GM19043 (cell line): ENCODE data around the gene ATXN2.

Experiments used
- ATAC-seq: cut with Tn5 transposase; IDR thresholded peaks from one replicate; pipeline ENCODE4 v1.9.1; 2021; ENCODE audit warnings: low read depth; ENCODE audit not compliant: unreplicated experiment

ATXN2 gene

DNA sequence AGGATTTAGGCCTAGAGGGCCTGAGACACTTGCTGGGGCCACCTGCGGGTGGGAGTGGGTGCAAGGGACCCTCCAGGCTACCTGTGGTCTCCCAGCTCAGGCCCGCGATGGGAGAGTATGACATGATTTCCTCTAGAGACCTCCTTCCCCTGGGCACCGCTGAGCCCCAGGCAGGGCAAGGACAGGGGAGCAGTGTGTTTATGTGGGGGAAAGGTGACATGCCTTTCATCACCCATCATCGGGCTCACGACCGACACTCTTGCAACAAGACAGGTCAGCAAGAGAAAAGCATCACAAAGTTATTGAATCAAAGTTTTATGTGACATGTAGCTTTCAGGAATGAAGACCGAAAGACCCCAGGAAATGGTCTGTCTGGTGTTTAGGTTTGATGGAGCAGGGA lies 173.5 kb downstream of the ATXN2 start:
- ATAC-seq, result no peak

DNA sequence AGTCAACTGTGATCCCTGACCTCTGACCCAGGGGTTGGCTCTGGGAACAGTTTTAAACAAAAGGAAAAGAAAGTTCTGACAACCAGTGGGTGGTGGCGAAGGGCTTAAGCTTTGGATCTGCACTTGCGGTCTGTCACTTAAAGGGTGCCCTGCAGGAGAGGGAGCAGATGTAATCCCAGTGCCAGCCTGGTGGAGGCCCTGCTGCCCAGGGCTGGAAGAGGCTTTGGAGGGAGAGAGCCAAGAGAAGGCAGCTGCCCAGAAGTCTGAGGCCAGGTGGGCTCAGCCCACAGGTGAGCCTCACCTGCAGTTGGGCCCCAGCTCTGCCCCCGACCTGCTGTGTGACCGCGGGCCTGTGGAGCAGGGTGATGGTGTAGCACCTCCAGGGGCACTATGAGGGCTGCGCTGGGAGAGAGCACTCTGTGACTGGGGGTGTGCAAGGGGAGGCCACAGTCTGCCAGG lies 174.3 kb downstream of the ATXN2 start:
- ATAC-seq, result no peak

DNA sequence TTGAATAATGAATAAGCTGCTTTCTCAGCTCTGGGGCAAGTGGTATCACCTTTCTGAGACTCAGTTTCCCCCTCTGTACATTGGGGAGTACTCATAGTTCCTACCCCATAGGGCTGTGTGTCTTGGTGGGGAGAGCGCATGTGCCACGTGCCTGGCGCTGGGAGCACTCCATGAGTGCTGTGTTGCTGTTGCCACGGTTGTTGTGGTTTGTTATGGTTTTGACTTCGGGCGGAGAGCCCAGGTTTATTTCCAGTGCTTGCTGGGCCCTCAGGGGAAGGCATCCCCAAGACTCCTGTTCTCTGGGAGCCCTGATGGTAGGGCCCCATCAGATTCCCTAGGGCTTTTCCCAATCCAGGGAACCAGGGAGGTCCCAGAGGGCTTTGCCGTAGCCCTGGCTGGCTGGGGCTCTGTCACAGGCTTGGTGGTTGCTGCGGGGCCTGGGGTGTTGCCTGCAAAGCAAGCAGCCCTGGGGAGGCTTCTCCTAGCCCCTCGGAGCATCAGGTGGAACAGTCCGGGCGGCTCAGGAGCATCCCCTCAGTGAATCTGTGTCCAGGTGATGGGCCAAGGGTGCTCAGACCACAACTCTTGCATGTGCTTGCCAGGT lies 174.8 kb downstream of the ATXN2 start:
- no peak for ATAC-seq

DNA sequence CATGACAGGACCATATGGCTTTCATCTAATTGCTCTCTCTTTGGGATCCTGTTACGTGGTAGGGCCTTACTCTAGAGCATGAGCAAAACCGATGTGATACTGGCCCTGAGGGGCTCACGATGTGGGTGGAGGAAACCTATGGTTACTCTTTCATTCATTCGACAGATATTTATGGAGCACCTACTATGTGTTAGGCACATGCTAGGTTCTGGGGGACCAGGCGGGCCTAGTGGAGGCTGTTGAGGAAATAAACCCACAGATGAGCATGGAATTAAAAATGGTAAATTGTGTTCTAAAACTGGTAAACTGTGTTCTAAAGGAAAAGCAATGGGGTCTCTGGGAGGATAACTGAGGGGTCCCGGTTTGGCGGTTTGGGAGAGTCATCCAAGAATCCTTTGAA lies 178.6 kb downstream of the ATXN2 start:
- ATAC-seq, result no peak

DNA sequence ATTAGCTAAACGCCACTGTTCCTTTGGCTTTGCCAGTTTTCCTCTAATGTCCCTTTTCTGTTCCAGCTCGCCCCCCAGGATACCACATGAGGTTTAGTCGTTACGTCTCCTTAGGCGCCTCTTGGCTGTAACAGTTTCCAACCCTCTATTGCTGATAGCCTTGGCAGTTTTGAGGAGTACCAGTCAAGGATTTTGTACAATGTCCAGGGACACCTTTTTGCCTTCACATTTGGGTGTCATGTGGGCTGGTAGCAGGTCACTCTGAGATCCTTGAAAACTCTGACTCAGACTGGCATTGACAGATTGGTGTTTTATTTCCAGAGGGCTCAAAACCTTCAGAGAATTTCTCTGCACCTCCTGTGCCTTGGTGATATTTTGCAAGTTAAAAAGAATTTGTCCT lies 179.3 kb downstream of the ATXN2 start:
- no peak for ATAC-seq

DNA sequence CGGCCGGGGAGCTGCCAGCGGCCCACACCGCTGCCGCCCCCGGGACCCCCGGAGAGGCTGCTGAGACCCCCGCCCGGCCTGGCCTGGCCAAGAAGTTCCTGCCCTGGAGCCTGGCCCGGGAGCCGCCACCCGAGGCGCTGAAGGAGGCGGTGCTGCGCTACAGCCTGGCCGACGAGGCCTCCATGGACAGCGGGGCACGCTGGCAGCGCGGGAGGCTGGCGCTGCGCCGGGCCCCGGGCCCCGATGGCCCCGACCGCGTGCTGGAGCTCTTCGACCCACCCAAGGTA lies 180.6 kb downstream of the ATXN2 start:
- no peak for ATAC-seq

DNA sequence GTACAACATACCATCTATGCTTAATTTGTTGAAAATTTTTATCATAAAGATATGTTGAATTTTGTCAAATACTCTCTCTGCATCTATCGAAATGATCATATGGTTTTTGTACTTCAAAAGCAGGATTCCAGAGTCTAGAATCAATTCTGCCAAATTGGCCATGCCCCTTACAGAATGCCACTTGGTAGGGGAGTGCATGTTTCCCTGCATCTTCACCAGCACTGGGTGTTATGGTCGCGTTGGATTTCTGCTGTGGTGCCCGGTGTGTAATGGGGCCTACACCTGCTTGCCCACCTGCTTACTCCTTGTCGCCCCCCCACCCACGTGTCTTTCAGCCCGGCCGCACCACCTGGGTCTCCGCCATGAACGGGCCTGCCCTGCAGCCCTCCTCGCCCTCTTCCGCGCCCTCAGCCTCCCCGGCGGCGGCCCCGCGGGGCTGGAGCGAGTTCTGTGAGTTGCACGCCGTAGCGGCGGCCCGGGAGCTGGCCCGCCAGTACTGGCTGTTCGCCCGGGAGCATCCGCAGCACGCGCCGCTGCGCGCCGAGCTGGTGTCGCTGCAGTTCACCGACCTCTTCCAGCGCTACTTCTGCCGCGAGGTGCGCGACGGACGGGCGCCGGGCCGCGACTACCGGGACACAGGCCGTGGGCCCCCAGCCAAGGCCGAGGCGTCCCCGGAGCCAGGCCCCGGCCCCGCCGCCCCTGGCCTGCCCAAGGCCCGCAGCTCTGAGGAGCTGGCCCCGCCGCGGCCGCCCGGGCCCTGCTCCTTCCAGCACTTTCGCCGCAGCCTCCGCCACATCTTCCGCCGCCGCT lies 181.1 kb downstream of the ATXN2 start:
- no peak for ATAC-seq

DNA sequence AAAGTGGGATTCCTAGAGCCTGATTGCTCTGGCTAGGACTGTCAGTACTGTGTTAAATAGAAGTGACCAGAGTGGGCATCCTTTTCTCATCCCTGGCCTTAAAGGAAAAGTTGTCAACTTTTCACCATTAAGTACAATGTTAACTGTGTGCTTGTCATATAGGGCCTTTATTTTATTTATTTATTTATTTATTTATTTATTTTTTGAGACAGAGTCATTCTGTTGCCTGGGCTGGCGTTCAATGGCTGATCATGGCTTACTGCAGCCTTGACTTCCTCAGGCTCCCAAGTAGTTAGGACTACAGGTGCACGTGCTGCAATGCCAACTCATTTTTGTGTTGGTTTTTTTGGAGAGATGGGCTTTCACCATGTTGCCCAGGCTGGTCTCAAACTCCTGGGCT lies 181.8 kb downstream of the ATXN2 start:
- no peak for ATAC-seq

DNA sequence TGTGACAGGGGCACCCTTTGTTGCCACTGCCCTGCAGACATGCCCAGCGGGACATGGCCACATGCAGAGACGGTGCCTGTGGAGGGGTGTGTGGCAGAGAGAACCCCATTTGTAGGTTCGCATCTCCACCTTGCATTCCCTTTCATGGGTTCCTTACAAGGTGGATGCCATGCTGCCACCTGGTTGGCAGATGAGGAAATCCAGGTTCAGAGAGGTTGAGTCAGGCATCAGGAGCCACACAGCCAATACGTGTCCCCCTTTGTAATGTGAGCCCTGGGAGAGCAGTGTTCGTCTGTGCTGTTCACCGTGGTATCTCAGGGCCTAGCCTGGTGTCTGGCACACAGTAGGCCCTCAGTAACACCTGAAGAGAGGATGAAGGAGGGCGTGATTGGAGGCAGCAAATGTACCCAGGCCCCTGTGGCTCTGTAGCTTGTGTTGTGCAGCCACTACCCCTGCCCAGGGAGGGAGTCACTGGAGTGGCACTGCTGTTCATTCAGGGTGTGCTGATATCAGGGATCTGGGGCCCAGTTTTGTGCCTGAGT lies 184.3 kb downstream of the ATXN2 start:
- ATAC-seq, result no peak

DNA sequence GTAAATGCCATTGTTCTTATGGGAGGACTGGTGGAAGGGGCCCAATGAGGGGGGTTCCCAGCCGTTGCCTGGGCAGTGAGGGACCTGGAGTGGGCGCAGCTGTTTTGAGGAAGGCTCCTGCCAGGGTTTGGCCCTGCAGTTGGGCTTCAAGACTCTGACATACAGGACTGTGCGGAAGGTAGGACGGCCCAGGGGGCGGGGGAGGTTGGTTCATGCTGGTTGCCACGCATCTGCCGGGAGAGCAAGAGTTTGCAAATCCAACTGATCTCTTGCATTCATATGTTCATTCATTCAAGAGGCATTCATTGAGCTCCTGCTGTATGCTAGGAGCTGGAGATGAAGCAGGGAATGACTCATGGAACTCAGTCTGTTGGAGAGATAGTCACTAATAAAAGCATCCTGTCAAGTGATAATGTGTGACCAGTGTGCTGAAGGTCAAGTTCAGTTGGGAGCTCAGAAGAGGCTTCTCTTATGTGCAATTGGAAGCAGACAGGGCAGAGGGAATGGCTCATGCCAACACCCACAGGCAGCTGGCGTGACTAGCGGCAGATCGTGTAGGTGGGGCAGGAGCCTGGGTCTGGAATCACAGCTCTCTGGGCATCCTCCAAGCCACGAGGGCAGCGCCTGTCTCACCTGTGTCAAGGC lies 185.6 kb downstream of the ATXN2 start:
- no peak for ATAC-seq

DNA sequence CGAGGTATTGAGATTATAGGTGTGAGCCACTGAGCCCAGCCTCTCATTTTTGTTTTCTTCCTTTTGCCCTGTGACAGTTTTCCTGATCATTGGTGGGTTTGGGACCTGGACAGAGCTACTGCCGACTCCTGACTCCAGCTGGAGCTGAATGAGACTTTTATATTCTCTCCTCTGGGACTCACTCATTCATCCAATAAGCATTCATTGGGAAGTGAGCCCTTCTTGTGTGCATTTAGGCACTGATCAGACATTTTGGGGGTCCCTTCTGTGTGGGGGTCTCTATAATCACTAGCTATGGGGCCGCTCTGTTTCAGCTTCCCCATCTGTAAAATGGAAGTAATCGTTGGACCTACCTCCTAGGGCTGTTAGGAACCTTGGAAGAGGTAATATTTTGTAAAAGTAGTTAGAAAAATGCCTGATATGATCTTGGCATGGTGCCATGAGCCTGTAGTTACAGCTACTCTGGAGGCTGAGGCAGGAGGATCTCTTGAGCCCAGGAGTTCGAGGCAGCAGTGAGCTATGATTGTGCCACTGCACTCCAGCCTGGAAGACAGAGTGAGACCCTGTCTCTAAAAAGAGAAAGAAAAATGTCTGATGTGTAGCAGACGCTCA lies 186.2 kb downstream of the ATXN2 start:
- no peak for ATAC-seq

DNA sequence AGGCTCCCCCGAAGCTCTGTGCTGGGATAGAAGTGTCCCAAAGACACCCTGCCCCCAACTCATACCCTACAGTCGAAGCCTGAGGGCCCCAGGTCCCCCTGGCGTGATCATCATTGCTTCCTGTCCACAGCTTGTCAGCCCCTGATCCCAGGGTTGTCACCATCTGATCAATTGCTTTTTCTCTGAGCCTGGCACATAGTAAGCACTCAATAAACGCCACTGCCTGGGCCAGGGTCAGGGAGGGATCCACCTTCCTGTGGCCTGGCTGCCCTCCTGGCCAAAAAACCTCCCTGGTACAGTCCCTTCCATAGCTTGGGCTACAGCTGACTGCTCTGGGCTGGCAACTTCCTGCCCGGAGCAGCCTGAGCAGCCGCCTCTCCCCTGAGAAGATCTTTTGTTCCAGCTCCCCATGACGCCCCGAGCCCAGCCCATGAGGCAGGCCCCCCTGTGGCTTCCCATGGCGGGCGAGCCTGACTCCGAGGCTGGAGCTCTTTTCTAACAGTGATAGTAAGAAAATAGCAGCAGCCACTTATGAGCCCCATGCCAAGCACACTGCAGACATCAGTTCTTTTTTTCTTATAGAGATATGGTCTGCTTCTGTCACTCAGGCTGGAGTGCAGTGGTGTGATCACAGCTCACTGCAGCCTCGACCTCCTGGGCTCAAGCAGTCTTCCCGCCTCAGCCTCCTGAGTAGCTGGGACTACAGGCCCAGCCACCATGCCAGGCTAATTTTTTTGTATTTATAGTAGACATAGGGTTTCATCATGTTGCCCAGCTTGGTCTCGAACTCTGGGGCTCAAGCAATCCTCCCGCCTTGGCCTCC lies 186.9 kb downstream of the ATXN2 start:
- no peak for ATAC-seq

DNA sequence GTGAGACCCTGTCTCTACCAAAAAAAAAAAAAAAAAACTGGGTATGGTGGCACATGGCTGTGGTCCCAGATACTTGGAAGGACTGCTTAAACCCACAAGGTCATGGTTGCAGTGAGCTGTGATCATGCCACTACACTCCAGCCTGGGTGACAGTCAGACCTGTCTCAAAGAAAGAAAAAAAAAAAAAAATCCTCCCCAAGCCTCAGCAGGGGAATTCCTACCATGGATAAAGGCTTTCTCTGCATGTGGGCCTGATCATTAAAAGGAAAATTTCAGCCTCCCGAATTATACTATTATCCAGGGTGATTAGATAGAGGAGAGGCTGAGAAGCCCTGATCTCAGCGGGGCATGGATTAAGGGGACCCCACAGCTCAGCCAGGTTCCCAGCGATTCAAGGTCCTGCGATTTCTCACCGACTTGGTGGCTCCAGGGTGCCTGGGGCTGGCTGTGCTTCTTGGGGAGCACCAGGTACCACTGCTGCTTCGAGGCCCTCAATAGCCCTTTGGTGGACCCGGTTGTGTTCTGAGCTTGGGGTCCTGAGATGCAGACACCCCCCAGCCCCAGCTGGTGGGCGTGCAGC lies 187.8 kb downstream of the ATXN2 start:
- no peak for ATAC-seq

DNA sequence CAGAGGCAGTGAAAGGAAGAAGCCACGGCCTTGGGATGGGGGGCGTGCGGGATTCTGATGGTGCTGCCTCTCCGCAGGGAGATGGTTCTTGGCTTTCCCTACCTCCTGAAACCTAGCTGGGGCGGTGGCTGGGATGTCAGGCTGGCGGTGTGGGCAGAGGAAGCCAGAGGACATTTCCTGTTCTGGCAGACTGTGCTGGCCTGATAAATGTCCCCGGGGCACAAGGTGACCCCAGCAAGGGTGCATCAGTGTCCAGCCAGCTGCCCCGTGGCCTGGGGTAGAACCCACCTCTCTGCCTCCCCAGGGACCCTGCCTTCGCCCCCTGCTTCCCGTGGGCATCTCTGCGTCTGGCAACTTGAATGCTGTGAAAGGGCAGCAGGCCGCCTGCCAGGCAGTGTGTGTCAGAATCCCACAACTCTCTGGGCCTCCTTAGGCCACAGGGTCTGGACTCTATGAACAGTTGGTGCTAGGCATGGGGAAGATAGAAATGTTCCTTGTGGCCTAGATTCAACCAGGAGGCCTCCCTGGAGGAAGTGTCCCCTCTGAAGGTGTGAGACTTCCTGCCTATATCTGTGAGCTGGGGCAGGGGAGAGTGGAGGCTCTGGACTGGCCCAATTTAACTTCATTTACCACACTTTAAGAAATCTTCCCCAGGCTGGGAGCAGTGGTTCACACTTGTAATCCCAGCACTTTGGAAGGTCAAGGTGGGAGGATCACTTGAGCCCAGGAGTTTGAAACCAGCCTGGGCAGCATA lies 188.5 kb downstream of the ATXN2 start:
- ATAC-seq, result no peak

DNA sequence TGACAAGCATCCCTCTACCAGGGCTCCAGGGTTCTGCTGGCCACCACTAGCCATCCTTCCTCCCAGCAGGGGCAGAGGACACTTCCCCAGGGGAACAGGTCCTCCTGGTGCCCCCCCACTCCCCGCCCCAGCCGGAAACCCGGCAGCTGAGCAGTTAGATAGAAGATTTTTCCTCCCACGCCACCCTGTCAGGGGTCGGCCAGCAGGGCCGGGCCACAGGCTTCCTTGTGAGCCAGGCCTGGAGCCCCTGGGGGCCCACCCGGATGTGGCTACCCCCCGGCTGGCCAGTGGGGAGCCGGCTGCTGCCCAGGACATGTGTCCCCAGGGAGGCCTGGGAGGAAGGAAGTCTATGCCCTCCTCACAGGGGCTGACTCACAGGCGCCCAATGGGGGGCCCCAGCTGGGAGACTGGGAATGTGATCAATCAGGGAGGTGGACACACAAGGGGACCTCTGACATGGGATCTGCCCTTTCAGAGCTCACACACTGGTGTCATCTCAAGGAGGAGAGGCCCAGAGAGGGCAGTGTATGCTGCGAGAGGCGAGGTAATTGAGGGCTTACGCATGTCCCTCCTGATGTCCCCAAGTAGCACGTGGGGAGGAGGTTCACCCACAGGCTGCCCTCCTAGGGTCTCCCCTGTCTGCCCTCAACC lies 189.2 kb downstream of the ATXN2 start:
- ATAC-seq, result no peak

DNA sequence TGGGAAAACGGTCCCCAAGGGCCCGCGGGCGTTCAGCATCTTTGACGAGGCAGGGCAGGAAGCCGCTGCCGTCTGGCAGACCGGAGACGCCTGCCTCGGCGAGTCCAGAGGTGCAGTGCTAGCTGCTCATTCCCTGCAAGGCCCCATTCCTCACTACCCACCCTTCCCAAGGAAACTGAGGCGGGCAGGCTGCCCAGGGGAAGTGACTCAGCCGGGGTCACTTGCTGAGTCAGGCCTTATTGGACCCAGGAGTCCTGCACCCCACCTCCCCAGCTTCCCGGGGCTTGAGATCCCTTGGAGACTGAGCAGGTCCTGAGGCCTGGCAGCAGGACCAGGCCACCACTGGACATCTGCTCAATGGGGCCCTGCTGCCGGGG lies 189.7 kb downstream of the ATXN2 start:
- ATAC-seq, result no peak

DNA sequence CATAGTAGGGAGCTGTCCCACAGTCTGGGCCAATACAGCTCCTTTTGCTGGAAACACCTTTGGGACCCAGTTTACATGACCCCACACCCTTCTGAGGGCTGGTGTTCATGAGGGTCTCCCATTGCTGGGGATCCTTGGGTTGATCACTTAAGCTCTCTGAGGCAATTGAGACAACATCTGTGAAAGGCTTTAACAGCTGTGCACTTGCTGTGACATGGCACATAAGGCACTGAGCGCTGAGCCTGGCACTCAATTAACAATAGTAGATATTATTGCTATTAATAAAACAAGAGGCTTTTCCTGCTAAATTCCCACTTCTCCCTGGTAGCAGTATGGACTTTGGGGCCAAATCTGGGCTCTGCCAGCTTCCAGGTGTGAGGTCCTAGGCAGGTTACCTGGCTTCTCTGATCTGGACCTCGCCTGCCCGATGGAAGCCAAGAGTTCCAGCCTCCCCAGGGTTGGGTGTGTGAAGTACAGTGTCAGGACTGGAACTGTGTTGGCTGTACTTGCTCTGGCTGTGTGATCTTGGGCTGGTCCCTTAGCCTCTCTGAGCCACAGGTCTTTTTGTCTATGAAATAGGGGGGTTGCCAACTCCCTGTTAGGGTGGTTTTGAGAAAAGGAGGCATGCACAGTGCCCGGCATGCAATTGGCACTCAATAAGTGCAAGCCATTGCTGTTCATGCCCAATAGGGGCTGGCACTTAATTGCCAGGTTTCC lies 190.3 kb downstream of the ATXN2 start:
- ATAC-seq, result no peak

DNA sequence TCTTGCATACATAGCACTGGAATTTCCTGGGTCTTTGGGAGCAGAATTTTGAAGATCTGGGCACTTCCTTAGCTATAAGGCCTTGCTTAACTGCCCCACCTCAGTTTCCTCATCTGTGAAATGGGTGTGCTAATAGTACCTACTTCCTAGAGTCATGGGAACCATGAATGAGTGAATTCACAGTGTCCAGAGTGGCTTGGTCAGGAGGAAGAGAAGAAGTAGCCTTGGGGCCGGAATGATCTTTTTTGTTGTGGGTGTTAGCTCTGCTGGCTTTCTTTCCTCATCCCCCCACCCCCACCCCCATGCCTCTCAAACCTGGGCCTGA lies 191.0 kb downstream of the ATXN2 start:
- no peak for ATAC-seq
